Prostate gland (tissue), 2 donors: ENCODE data around the gene FOXP1. TPM values are rescaled to one million over a fixed set of nuclear protein-coding genes. Genes with fewer than 3 reads are reported as not detected.

Source experiments
- DNase-seq: peaks from one replicate; pipeline ENCODE4 v3.0.0-alpha.2; 2019; ENCODE audit warnings: low spot score
- H3K27ac ChIP-seq, 2 donors: fragments of 200-600 bp; sonication (generic); 2 replicates each; pipeline ENCODE4 v1.5.1; 2017 to 2019
- H3K27me3 ChIP-seq: fragments of 200-600 bp; sonication (generic); replicated peaks from 2 replicates; pipeline ENCODE4 v1.5.1; 2019; ENCODE audit not compliant: insufficient read depth
- H3K36me3 ChIP-seq, 2 donors: fragments of 200-600 bp; sonication (generic); 1 replicate in 1 of 2; 2 replicates in 1 of 2; pipeline versions ENCODE4 v1.5.1 to v1.8.1; 2017 to 2019
- H3K4me1 ChIP-seq: fragments of 200-600 bp; sonication (generic); replicated peaks from 2 replicates; pipeline ENCODE4 v1.5.1; 2019
- H3K4me3 ChIP-seq, 2 donors: fragments of 200-600 bp; sonication (generic); 2 replicates each; pipeline ENCODE4 v1.5.1; 2017 to 2019
- H3K9me3 ChIP-seq: fragments of 200-600 bp; sonication (generic); 2 replicates; pipeline ENCODE4 v1.5.1; 2017
- POLR2A ChIP-seq: fragments of 450-650 bp; IDR thresholded peaks from one replicate; pipeline ENCODE4 v1.6.1; 2016; ENCODE audit warnings: antibody characterized with exemption, mild to moderate bottlenecking
- POLR2AphosphoS5 ChIP-seq: sonication (generic); formaldehyde crosslinking; IDR thresholded peaks from one replicate; pipeline ENCODE4 v1.6.1; 2017; ENCODE audit warnings: antibody characterized with exemption
- WGBS: methylation state at CpG from one replicate; pipeline ENCODE4 v1.1.5; 2018; 5-methylcytosine and 5-hydroxymethylcytosine counted together
- intact Hi-C: fragments of 100-400 bp; cut with DNase I; formaldehyde crosslinking; loops from one replicate; pipeline ENCODE4 v1.14.2; 2022
- total RNA-seq, 2 donors: library from RNA; depleted of rRNA; stranded (reverse); fragments of >200 nt; gene quantifications; one replicate each; pipeline ENCODE4 v1.1.0, GENCODE V29; 2016
- TF ChIP-seq, protein P1 (sequence below), 4 experiments: fragments of 200-600 bp in 2 of 4; fragments of 450-650 bp in 2 of 4; sonication (generic) in 2 of 4; IDR thresholded peaks; 1 replicate in 3 of 4; 2 replicates in 1 of 4; pipeline ENCODE4 v1.5.1; 2016 to 2019; ENCODE audit warnings: antibody characterized with exemption in 4 of 4, mild to moderate bottlenecking in 2 of 4, moderate library complexity in 2 of 4

The FOXP1 gene
- total RNA-seq, 2 donors from 2014 or later: 133 to 156 TPM

DNA sequence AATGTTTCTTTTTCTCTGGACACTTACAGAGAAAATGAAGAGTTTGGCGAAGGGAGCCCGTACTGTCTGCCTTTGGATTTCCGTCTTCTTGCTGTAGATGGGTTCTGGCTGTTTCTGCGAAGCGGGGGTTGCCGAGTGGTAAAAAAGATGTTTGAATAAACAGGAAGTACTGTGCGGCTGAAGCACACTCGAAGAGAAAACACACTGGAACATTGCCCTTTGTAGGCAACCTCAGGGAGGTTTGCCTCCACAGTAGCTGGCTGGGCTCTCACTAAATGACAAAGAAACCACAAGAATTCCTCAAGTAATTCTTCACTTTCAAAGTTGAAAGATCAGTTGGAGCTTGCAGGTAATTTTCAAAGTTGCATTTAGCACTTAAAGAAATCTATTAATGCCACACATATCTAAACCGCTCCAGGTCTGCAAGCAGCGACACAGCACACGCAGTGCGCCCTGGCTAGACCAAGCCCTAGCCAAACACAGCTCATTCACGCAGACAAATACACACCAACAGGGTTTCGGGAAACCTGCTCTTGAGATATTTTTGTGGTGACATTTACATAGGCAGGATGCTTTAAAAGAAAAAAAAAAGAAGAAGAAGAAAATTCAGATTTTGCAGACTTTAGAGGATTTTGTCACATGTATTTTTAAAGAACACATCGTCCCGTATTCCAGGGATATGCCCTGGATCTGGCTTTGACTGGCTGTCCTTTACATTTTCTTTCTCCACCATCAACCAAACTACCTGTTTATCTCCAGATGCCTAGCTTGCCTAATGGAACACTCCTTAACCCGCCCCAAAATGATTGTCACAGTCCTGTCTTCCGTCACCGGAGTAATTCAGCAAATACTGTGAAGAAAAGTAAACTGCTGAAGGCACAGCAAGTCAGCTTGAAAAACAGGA lies 452.8 kb downstream of the FOXP1 start:
- intact Hi-C loops: no loop called here
- Histone ChIP-seq H3K4me1 (peaks cover 33% of the 10 kb centered on the region), H3K36me3 (no peaks in the 10 kb centered on the region), H3K9me3 (no peaks in the 10 kb centered on the region), H3K4me3 (peak overlapping the region; percentile 29 to 39), H3K27ac (peak overlapping the region; percentile 82 to 88), H3K27me3 (no peaks in the 10 kb centered on the region)
- WGBS: 9% methylated on average over 19 of the region's 19 CpGs
- peak; percentile 85 for DNase-seq
- TF ChIP-seq, protein P1, sequence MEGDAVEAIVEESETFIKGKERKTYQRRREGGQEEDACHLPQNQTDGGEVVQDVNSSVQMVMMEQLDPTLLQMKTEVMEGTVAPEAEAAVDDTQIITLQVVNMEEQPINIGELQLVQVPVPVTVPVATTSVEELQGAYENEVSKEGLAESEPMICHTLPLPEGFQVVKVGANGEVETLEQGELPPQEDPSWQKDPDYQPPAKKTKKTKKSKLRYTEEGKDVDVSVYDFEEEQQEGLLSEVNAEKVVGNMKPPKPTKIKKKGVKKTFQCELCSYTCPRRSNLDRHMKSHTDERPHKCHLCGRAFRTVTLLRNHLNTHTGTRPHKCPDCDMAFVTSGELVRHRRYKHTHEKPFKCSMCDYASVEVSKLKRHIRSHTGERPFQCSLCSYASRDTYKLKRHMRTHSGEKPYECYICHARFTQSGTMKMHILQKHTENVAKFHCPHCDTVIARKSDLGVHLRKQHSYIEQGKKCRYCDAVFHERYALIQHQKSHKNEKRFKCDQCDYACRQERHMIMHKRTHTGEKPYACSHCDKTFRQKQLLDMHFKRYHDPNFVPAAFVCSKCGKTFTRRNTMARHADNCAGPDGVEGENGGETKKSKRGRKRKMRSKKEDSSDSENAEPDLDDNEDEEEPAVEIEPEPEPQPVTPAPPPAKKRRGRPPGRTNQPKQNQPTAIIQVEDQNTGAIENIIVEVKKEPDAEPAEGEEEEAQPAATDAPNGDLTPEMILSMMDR (IDR thresholded peaks at IDR 0.05): no peak
- peak; percentile 73 for TF ChIP-seq POLR2AphosphoS5

DNA sequence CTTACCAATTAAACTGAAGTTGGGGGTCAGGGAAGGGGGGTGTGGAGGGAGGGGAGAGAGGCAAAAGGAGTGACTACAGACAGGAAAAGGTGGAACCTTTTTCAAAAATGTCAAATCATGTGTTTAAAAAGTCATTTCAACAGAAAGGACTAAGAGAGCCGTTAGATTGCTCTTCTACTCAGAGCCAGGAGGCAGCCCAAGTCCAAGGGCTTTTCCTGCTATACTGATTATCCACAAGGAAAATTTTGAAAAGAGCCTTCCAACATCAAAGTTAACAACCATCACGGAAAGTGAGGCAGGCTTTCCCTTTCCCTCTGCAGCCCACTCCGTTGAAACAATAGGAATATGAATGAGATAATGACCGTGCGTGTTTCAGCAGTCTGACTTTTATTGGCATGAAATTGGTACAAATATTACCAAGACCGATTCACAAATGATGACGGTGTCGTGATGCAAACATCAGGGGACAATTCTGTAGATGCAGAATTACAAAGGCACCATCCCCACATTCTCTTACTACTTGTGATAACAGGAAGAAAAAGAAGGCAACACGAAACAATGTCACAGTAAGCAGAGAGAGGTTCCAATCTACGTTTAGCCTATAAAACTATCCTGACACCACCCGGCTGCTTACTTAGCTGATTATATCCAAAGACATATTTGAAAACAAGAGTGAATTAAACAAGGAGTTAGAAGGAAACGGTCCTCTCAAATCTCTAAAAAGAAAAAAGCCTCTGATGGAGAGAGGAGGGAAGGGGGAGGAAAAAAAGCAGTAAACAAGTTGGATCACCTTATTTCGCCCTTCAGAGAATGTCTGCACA lies 453.7 kb downstream of the FOXP1 start:
- Histone ChIP-seq H3K4me1 (peaks cover 28% of the 10 kb centered on the region), H3K4me3 (peak overlapping the region; percentile 29 to 39), H3K9me3 (no peaks in the 10 kb centered on the region), H3K27me3 (no peaks in the 10 kb centered on the region), H3K36me3 (no peaks in the 10 kb centered on the region), H3K27ac (peak overlapping the region; percentile 82 to 88)
- TF ChIP-seq POLR2AphosphoS5: no peak
- TF ChIP-seq, protein P1 (IDR thresholded peaks at IDR 0.05): no peak
- no peak for TF ChIP-seq POLR2A
- intact Hi-C loops: loop anchor here (2.0 kb wide), 1 partner anchor 65 kb away; no protein-coding TSS in a partner anchor
- no peak for DNase-seq
- WGBS: 2% methylated on average over 13 of the region's 13 CpGs

DNA sequence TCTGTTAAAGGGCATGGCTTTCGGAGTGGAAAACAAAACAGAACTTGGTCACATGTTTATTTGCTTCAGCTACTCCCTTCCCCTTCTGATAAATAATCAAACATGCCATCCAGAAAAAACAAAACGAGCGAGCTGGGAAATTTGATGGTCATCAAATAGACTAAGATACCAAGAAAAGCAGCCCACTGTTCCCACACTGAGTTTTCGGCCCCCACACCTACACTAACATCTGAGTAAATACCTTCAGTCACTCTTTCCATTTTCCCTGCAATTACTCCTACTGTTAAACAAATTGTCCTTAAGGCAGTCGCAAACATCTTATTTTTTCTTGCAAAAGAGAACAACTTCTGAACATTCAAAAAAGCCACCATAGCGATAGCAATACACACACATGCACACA lies 454.6 kb downstream of the FOXP1 start:
- peak overlapping the region; percentile 29 to 39 for H3K4me3 ChIP-seq
- peaks cover 25% of the 10 kb centered on the region for H3K4me1 ChIP-seq
- whole genome bisulfite sequencing: 9% methylated on average over 6 of the region's 6 CpGs

DNA sequence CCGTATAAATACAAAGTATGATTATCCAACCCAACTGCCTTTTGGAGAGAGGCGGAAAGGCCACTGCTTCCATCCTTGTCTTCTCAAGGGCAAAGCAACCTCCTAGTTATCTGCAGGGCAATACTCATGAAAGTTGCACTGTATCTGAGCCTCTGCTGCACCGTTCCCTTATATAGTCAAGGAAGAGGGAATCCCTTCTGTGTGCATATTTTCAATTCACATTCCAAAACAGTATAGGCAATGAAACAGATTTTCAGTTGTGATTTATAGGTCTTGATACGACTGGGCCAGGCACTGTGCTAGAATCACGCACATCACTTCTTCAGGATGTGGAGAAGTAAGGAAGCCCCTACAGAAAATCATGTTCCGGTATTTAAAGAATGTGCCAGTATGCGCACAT lies 455.7 kb downstream of the FOXP1 start:
- Histone ChIP-seq H3K9me3 (no peaks in the 10 kb centered on the region), H3K27me3 (no peaks in the 10 kb centered on the region), H3K4me1 (peaks cover 14% of the 10 kb centered on the region), H3K27ac (peak overlapping the region in 1 of 2 donors; percentile 14), H3K4me3 (no peak overlapping the region), H3K36me3 (no peaks in the 10 kb centered on the region)
- intact Hi-C loops: loop anchor here (2.0 kb wide), 1 partner anchor 63 kb away; no protein-coding TSS in a partner anchor
- TF ChIP-seq, protein P1 (IDR thresholded peaks at IDR 0.05): no peak
- TF ChIP-seq POLR2A: no peak
- no peak for TF ChIP-seq POLR2AphosphoS5
- no peak for DNase-seq
- whole genome bisulfite sequencing: 68% methylated on average over 7 of the region's 7 CpGs

More for the DNA sequence above, 454.6 kb downstream of the FOXP1 start:
- Histone ChIP-seq H3K9me3 (no peaks in the 10 kb centered on the region), H3K27ac (peak overlapping the region; percentile 82 to 88), H3K36me3 (no peaks in the 10 kb centered on the region), H3K27me3 (no peaks in the 10 kb centered on the region)
- intact Hi-C loops: loop anchor here (2.0 kb wide), 1 partner anchor 64 kb away; no protein-coding TSS in a partner anchor
- no peak for DNase-seq
- TF ChIP-seq POLR2AphosphoS5 (peak; percentile 31), POLR2A (no peak)
